Retina (tissue), 1 donor: ENCODE measurements around the gene PRTFDC1.
"Not testable (repeated sequence)": the region's sequence is repeated elsewhere in the genome, so short reads cannot be mapped to it uniquely, and the experiment has no call there.

ENCODE experiments used
- DNase-seq: peaks from one replicate; pipeline ENCODE4 v3.0.0-alpha.2; 2016

Gene PRTFDC1

GRCh38 chr10:24963521-24964041, 11.2 kb upstream of the PRTFDC1 start:
- DNase-seq, result peak; percentile 56

GRCh38 chr10:24962995-24963394, 10.6 kb upstream of the PRTFDC1 start:
- DNase-seq, result no peak

- no peak for DNase-seq
Observed at GRCh38 chr10:24961582-24961981, 9.2 kb upstream of the PRTFDC1 start.

- no peak for DNase-seq
Observed at GRCh38 chr10:24959382-24959730, 7.0 kb upstream of the PRTFDC1 start.

GRCh38 chr10:24958721-24959381, 6.4 kb upstream of the PRTFDC1 start:
- peak; percentile 30 for DNase-seq

GRCh38 chr10:24958091-24958720, 5.8 kb upstream of the PRTFDC1 start:
- no peak for DNase-seq

GRCh38 chr10:24957624-24958051, 5.2 kb upstream of the PRTFDC1 start:
- not testable (repeated sequence) for DNase-seq

GRCh38 chr10:24953675-24954074, 1.3 kb upstream of the PRTFDC1 start:
- no peak for DNase-seq

- DNase-seq, result peak; percentile 77
Observed at GRCh38 chr10:24952707-24953645, 570 bp upstream of the PRTFDC1 start.

- peak; percentile 87 for DNase-seq
Observed at GRCh38 chr10:24951201-24952142, 934 bp downstream of the PRTFDC1 start.

- no peak for DNase-seq
Observed at GRCh38 chr10:24950439-24950838, 2.0 kb downstream of the PRTFDC1 start.

GRCh38 chr10:24949616-24950015, 2.8 kb downstream of the PRTFDC1 start:
- DNase-seq, result no peak

GRCh38 chr10:24947304-24948097, 4.9 kb downstream of the PRTFDC1 start:
- DNase-seq, result no peak

GRCh38 chr10:24944512-24945255, 7.7 kb downstream of the PRTFDC1 start:
- no peak for DNase-seq

- no peak for DNase-seq
Observed at GRCh38 chr10:24938525-24938924, 13.9 kb downstream of the PRTFDC1 start.

GRCh38 chr10:24938076-24938475, 14.3 kb downstream of the PRTFDC1 start:
- no peak for DNase-seq

- DNase-seq, result no peak
Observed at GRCh38 chr10:24935504-24936292, 16.7 kb downstream of the PRTFDC1 start.

- no peak for DNase-seq
Observed at GRCh38 chr10:24931236-24931635, 21.2 kb downstream of the PRTFDC1 start.

GRCh38 chr10:24930427-24930826, 22.0 kb downstream of the PRTFDC1 start:
- no peak for DNase-seq

- peak; percentile 15 for DNase-seq
Observed at GRCh38 chr10:24929904-24930303, 22.5 kb downstream of the PRTFDC1 start.
